Esophagus muscularis mucosa (tissue), 4 donors: ENCODE measurements around the gene COL6A3. TPM values are rescaled to one million over a fixed set of nuclear protein-coding genes. Genes with fewer than 3 reads are reported as not detected.

Source experiments
- DNase-seq: peaks from one replicate; pipeline ENCODE4 v3.0.0-alpha.2; 2017; ENCODE audit errors: extremely low spot score
- H3K27ac ChIP-seq, 4 donors: fragments of 200-600 bp; sonication (generic); replicated peaks in 1 of 4; 1 replicate in 3 of 4; 2 replicates in 1 of 4; pipeline ENCODE4 v1.5.1; 2016 to 2019; ENCODE audit warnings: mild to moderate bottlenecking in 1 of 4
- H3K27me3 ChIP-seq, 4 donors: fragments of 200-600 bp; sonication (generic); one replicate each; pipeline versions ENCODE4 v1.5.1 to v1.6.0; 2016 to 2019
- H3K36me3 ChIP-seq, 4 donors: fragments of 200-600 bp; sonication (generic); one replicate each; pipeline ENCODE4 v1.5.1; 2016 to 2019
- H3K4me1 ChIP-seq, 4 donors: fragments of 200-600 bp; sonication (generic); one replicate each; pipeline ENCODE4 v1.5.1; 2016 to 2019
- H3K4me3 ChIP-seq, 4 donors: fragments of 200-600 bp; sonication (generic); 1 replicate in 2 of 4; 2 replicates in 2 of 4; pipeline ENCODE4 v1.5.1; 2016 to 2019; ENCODE audit warnings: mild to moderate bottlenecking in 4 of 4, moderate library complexity in 1 of 4
- H3K9me3 ChIP-seq, 4 donors: fragments of 200-600 bp; sonication (generic); 1 replicate in 3 of 4; 2 replicates in 1 of 4; pipeline ENCODE4 v1.5.1; 2016 to 2019
- EP300 ChIP-seq: sonication (generic); formaldehyde crosslinking; IDR thresholded peaks from one replicate; pipeline ENCODE4 v1.6.1; 2017; ENCODE audit warnings: antibody characterized with exemption
- POLR2A ChIP-seq: fragments of 450-650 bp; IDR thresholded peaks from one replicate; pipeline ENCODE4 v1.6.1; 2017; ENCODE audit warnings: antibody characterized with exemption, moderate library complexity, mild to moderate bottlenecking, low read depth
- POLR2AphosphoS5 ChIP-seq, 2 donors: sonication (generic); formaldehyde crosslinking; IDR thresholded peaks; one replicate each; pipeline ENCODE4 v1.6.1; 2017; ENCODE audit warnings: antibody characterized with exemption in 2 of 2
- WGBS: methylation state at CpG from one replicate; pipeline ENCODE4 v1.1.5; 2018; 5-methylcytosine and 5-hydroxymethylcytosine counted together
- intact Hi-C: fragments of 100-400 bp; cut with DNase I; formaldehyde crosslinking; loops from one replicate; pipeline ENCODE4 v1.15.1; 2023
- total RNA-seq, 4 donors: library from RNA; depleted of rRNA; stranded (reverse); fragments of >200 nt; gene quantifications; one replicate each; pipeline versions ENCODE4 v1.1.0 to v1.2.1, GENCODE V29; 2016
- TF ChIP-seq, protein P1 (sequence below), 3 experiments: fragments of 200-600 bp in 2 of 3; fragments of 450-650 bp in 1 of 3; sonication (generic) in 2 of 3; IDR thresholded peaks; one replicate each; pipeline ENCODE4 v1.5.1; 2017 to 2019; ENCODE audit warnings: antibody characterized with exemption in 3 of 3, mild to moderate bottlenecking in 2 of 3, moderate library complexity in 1 of 3

COL6A3 gene
- total RNA-seq, 4 donors from 2014 or later: 96.2 to 350 (median 192) TPM

DNA sequence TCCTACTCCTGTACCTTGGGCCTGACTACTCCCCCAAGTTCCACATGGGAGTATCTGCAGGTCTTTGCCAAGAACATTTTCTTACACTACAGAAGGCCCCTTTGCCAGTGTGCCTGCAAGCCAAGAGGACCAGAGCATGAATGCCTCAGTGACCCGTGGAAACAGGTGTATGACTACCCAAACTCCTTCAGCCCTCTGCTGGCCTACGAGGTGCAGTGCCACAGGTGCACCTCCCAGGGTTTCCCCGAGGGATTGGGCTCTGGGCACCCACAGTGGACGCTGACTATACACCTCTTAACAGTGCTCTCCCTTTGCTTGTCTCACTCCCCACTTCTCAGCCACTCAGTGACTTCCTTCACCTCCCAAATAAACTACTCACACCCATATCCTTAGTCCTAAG is 91.4 kb downstream of the COL6A3 start:
- no peak for TF ChIP-seq EP300
- TF ChIP-seq POLR2AphosphoS5 (IDR thresholded peaks at IDR 0.05): no peak
- no peak for TF ChIP-seq POLR2A
- TF ChIP-seq, protein P1, sequence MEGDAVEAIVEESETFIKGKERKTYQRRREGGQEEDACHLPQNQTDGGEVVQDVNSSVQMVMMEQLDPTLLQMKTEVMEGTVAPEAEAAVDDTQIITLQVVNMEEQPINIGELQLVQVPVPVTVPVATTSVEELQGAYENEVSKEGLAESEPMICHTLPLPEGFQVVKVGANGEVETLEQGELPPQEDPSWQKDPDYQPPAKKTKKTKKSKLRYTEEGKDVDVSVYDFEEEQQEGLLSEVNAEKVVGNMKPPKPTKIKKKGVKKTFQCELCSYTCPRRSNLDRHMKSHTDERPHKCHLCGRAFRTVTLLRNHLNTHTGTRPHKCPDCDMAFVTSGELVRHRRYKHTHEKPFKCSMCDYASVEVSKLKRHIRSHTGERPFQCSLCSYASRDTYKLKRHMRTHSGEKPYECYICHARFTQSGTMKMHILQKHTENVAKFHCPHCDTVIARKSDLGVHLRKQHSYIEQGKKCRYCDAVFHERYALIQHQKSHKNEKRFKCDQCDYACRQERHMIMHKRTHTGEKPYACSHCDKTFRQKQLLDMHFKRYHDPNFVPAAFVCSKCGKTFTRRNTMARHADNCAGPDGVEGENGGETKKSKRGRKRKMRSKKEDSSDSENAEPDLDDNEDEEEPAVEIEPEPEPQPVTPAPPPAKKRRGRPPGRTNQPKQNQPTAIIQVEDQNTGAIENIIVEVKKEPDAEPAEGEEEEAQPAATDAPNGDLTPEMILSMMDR (IDR thresholded peaks at IDR 0.05): peak in 2 of 3 experiments; percentile 17 to 20
- Histone ChIP-seq H3K4me1 (peaks cover 32 to 100% (median 98%) of the 10 kb centered on the region in 4 donors), H3K4me3 (no peak overlapping the region), H3K36me3 (no peaks in the 10 kb centered on the region), H3K27me3 (no peaks in the 10 kb centered on the region), H3K9me3 (no peaks in the 10 kb centered on the region), H3K27ac (peak overlapping the region; percentile 80 to 96 (median 94))
- intact Hi-C loops: no loop called here
- 68% methylated on average over 4 of the region's 4 CpGs for WGBS
- DNase-seq: no peak

DNA sequence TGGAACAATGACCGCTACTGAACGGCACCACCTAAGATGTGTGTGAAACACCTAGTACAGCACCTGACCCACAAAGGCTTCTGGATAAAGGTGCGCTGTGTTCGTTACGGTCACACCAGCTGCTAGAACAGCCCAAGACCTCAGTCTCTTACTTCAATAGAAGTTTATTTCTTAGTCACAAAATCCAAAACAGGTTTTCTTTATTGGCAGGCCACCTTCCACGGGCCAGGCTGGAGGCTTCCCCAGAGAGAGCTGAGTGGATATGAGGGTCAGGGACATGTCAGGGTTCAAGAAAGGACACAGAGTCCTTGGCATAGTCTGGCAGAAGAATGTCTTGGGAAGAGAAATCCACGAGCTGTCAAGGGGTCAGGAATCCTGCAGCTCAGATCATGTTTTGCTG is 92.2 kb downstream of the COL6A3 start:
- peaks cover 32 to 100% (median 98%) of the 10 kb centered on the region in 4 donors for H3K4me1 ChIP-seq
- H3K36me3 ChIP-seq: no peaks in the 10 kb centered on the region
- peak overlapping the region; percentile 80 to 96 (median 94) for H3K27ac ChIP-seq
- TF ChIP-seq, protein P1 (IDR thresholded peaks at IDR 0.05): no peak
- no peak for TF ChIP-seq EP300
- no peak for TF ChIP-seq POLR2A
- DNase-seq: no peak
- WGBS: 86% methylated on average over 7 of the region's 7 CpGs
- H3K9me3 ChIP-seq: no peaks in the 10 kb centered on the region
- intact Hi-C loops: no loop called here
- H3K4me3 ChIP-seq: no peak overlapping the region
- H3K27me3 ChIP-seq: no peaks in the 10 kb centered on the region

DNA sequence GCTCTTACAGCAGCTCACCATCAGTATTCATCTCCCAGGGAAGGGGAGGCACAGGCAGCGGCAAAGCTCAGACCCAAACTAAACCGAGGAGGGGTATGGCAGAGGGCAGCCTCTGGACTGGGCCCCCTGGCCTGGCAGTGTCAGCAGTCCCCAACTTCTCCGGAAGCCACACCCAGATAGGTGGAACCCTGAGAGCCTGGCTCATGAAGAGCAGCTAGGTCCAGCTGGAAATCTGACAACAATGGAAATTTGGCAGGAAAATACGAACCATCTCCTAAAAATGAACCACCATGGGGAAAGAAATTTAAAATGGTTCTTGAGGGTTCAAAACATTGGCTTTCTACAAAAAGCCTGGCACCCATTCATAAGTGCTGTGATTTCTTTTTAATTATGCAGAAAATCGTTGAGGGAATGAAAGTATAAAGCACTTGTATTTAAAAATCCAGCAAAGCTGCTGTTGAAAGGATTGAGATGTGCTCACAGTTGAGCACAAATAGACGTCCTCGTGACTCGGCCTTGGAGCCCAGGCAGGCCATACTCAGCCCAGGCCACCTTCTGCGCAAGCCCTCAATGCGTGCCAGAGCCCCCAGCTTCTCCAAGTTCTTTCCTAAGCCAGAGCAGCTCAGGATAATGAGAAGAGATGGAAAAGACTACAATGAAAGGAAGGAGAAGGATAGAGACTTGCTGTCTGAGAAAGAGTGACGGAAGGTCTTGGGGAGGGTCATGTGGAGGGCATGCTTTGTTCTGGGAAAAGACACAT is 93.0 kb downstream of the COL6A3 start:
- H3K27ac ChIP-seq: peak overlapping the region; percentile 80 to 96 (median 94)
- H3K9me3 ChIP-seq: no peaks in the 10 kb centered on the region
- no peak overlapping the region for H3K4me3 ChIP-seq
- peaks cover 39 to 100% (median 98%) of the 10 kb centered on the region in 4 donors for H3K4me1 ChIP-seq
- no peaks in the 10 kb centered on the region for H3K36me3 ChIP-seq
- TF ChIP-seq POLR2AphosphoS5 (IDR thresholded peaks at IDR 0.05): peak in 1 of 2 donors; percentile 70
- TF ChIP-seq POLR2A: no peak
- no peak for DNase-seq
- H3K27me3 ChIP-seq: no peaks in the 10 kb centered on the region
- WGBS: 57% methylated on average over 11 of the region's 11 CpGs
- intact Hi-C loops: no loop called here

DNA sequence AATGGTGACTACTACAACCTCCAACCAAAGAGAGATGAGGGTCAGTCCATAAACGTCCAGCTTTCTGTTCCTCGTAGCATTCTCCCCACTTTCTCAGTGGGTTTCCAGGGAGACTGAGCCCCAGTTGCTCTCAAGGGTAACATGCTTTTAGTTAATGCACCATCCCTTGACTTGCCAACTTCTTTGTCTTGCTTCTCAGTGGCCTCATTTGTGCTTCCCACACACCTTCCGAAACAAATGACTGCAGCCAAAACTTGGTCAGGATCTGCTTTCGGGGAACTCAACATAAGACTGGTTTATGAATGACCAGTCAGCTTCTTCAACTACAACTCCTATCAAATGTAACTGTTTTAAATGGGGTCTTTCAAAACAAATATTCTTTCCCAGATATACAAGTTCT is 94.1 kb downstream of the COL6A3 start:
- intact Hi-C loops: no loop called here
- Histone ChIP-seq H3K9me3 (no peaks in the 10 kb centered on the region), H3K4me3 (no peak overlapping the region), H3K4me1 (peaks cover 44 to 100% (median 98%) of the 10 kb centered on the region in 4 donors), H3K36me3 (no peaks in the 10 kb centered on the region), H3K27ac (peak overlapping the region; percentile 93 to 96 (median 95)), H3K27me3 (no peaks in the 10 kb centered on the region)
- WGBS: 79% methylated on average over 4 of the region's 4 CpGs
- TF ChIP-seq EP300 (no peak), POLR2AphosphoS5 (IDR thresholded peaks at IDR 0.05) (no peak), POLR2A (no peak)
- TF ChIP-seq, protein P1 (IDR thresholded peaks at IDR 0.05): no peak
- DNase-seq: no peak

DNA sequence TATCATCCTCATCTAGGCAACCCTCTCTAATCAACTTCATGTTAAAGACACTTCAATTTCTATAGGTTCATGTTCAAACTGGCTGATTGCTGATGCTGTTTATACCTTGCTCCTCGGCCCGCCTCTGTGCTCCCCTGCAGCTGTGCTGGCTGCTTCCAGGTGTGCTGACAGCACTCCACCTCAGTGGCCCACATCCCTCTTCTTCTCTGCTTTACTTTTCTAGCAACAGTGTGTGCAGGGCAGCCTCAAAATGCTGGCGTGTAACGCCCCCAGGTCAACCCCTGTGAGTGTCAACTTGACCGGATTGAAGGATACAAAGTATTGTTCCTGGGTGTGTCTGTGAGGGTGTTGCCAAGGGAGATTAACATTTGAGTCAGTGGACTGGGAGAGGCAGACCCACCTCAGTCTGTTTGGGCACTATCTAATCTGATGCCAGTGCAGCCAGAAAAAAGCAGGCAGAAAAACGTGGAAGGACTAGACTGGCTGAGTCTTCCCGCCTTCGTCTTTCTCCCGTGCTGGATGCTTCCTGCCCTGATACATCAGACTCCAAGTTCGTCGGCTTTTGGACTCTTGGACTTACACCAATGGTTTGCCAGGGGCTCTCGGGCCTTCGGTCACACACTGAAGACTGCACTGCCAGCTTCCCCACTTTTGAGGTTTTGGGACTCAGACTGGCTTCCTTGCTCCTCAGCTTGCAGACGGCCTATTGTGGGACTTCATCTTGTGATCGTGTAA is 94.7 kb downstream of the COL6A3 start:
- Histone ChIP-seq H3K9me3 (no peaks in the 10 kb centered on the region), H3K4me3 (no peak overlapping the region), H3K36me3 (no peaks in the 10 kb centered on the region), H3K4me1 (peaks cover 44 to 100% (median 98%) of the 10 kb centered on the region in 4 donors), H3K27me3 (no peaks in the 10 kb centered on the region), H3K27ac (peak overlapping the region; percentile 93 to 96 (median 95))
- WGBS: 89% methylated on average over 15 of the region's 15 CpGs
- no peak for TF ChIP-seq POLR2AphosphoS5 (IDR thresholded peaks at IDR 0.05)
- TF ChIP-seq POLR2A: no peak
- TF ChIP-seq, protein P1 (IDR thresholded peaks at IDR 0.05): no peak
- TF ChIP-seq EP300: no peak
- no peak for DNase-seq
- intact Hi-C loops: no loop called here
